ENCODE data around the gene LMAN1L.
"Not testable (repeated sequence)": the region's sequence is repeated elsewhere in the genome, so short reads cannot be mapped to it uniquely, and the experiment has no call there.

Gene LMAN1L

GRCh38 chr15:74781431-74782258, 31.0 kb upstream of the LMAN1L start, which contains the start of gene CSK:
TSS of gene CSK (plus strand) at chr15:74782080. CDS start at chr15:74798298, 16,218 bp downstream.
- in situ Hi-C loops (cut with HindIII; ENCODE audit: low sequenced_read_pairs): no loop called here

- in situ Hi-C loops (cut with HindIII; ENCODE audit: low sequenced_read_pairs): no loop called here
Measured at GRCh38 chr15:74782259-74783071, 30.2 kb upstream of the LMAN1L start.

- in situ Hi-C loops (cut with HindIII; ENCODE audit: low sequenced_read_pairs): no loop called here
Measured at GRCh38 chr15:74783072-74783807, 29.4 kb upstream of the LMAN1L start.

DNA sequence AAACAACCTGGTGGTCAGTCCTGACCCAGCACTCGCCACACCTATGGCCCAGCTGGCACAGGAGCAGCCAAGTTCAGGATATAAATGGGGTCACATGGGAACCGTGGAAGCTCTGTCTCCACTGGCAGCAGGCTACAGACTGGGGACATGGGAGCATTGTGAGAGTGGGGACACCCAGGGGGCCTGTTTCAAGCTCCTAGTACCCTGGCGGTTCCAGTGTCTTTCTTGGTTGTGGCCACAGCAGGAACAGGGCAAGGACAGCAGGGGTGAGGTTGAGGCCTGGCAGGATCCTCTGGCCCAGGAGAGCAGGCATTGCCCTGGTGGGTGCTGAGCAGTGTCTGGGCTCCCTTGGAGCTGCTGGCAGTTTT, 28.8 kb upstream of the LMAN1L start:
- in situ Hi-C loops (cut with HindIII; ENCODE audit: low sequenced_read_pairs): no loop called here

DNA sequence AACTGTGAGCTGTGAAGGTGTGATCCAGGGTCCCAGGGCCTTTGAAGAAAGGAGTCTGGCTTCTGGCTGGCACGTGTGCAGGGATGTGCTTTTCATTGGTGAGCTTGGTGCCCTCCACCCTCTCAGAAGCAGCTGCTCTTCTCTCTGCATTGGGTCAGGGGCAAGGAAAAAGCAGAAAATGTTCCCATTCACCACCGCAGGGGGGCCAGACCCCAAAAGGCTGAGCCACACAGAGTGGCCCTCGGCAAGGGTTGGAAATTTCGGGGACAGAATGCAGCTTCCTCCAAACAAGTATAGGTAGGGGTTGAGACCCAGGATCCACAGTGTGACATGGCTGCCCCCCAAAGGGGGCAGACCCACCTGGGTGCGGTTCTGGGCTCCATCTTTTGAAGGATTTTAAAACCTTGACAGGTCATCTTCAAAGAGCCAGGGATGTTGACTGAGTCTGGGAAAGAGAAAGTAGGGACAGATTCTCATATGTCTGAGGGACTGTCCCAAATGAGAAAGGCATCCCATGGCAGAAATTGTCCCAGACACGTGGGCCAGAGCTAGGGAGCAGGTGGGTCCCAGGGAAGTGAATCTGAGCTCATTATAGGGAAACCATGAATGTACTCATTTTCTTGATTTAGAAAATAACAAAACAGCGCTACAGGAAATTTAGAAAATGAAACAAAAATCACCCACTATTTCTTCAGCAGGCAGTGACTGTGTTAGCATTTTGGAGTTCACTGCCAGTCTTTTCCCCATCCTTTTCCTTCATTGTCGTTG, 28.0 kb upstream of the LMAN1L start:
- in situ Hi-C loops (cut with HindIII; ENCODE audit: low sequenced_read_pairs): no loop called here

DNA sequence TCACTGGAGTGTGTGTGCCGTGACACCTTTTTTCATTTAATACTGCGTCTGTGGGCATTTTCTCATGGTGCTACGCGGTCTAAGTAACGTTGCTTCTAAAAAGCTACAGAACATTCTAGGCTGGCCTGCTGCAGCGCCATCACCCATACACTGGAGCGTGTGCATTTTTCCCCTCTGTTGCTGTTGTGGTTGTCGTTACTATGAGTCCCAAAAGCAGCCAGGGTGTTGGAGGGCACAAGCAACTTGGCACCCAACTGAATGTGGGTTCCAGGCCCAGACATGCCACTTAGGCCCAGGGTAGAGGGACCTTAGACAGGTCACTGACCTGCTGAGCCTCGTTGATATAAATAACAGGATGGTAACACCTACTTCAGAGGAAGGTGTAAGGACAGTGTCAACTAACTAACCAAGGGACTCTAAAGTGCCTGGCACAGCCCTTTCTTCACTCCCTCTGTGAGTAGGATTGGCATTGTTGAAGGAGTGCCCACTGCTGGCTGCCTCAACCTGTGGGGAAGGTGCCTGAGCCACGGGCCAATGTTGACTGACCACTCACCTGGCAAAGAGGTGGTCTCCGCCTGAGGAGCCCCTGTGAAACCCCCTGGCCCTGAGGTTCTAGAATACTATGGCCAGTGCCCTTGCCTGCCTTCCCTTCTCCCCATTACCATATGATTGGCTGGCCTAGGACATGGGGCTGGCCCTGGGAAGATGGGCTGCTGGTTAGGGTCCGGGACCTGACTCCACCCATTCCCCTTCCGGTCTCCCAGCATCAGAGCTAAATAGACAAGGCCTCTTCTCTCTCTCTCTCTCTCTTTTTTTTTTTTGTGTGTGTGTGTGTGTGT, 27.2 kb upstream of the LMAN1L start:
- in situ Hi-C loops (cut with HindIII; ENCODE audit: low sequenced_read_pairs): no loop called here

- in situ Hi-C loops (cut with HindIII; ENCODE audit: low sequenced_read_pairs): not testable (repeated sequence)
Measured at GRCh38 chr15:74786081-74786480, 26.6 kb upstream of the LMAN1L start.

- in situ Hi-C loops (cut with HindIII; ENCODE audit: low sequenced_read_pairs): no loop called here
Measured at GRCh38 chr15:74786551-74787165, 26.0 kb upstream of the LMAN1L start.

GRCh38 chr15:74787251-74788041, 25.2 kb upstream of the LMAN1L start:
- in situ Hi-C loops (cut with HindIII; ENCODE audit: low sequenced_read_pairs): no loop called here

DNA sequence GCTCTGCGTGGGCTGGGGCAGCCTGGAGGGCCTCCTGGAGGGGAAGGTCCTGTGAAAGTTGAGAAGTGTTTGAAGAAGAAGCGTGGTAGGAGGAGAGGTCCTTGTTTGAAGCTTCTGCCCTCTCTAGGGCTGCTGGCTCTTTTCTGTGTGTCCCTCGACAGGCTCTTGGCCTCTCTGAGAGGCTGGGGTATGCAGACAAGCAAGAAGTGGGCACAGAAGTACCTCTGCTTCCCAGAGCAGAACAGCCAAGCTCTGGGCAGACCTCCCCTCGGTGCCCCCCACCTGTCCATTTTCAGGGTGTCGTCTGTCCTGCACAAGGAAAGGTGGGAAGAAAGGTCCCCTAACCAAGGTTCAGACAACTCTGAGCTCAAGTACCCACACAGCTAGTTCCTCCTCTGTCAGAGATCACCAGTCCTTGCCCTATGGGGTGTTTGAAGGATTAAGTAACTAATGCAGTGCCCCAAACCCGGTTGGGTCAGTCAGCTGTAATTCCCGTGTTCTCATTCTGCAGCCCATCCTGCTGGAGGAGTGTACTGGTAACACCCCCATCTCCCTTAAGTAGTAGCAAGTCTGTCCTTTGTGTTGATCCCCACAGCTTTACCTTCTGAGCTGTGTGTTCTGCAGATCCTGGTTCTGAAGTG, 24.5 kb upstream of the LMAN1L start:
- in situ Hi-C loops (cut with HindIII; ENCODE audit: low sequenced_read_pairs): no loop called here

- in situ Hi-C loops (cut with HindIII; ENCODE audit: low sequenced_read_pairs): no loop called here
Measured at GRCh38 chr15:74788683-74789151, 23.9 kb upstream of the LMAN1L start.

GRCh38 chr15:74789171-74789631, 23.4 kb upstream of the LMAN1L start:
- in situ Hi-C loops (cut with HindIII; ENCODE audit: low sequenced_read_pairs): no loop called here

DNA sequence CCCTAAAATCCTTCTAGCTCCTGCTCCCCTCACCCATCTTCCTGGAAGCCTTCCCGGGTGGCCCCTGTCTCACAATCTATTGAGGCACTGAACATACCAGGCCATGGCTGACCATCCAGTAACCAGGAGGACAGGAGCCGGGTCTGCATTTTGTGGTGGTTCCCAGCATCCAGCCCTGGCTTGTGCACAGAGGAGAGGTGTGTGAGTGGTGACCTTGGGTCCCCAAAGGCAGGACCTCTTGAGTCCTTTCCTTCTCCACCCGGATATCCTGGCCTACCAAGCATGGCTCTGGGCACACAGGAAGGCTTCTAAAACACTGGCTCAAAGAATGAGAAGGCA, 22.9 kb upstream of the LMAN1L start:
- in situ Hi-C loops (cut with HindIII; ENCODE audit: low sequenced_read_pairs): no loop called here

DNA sequence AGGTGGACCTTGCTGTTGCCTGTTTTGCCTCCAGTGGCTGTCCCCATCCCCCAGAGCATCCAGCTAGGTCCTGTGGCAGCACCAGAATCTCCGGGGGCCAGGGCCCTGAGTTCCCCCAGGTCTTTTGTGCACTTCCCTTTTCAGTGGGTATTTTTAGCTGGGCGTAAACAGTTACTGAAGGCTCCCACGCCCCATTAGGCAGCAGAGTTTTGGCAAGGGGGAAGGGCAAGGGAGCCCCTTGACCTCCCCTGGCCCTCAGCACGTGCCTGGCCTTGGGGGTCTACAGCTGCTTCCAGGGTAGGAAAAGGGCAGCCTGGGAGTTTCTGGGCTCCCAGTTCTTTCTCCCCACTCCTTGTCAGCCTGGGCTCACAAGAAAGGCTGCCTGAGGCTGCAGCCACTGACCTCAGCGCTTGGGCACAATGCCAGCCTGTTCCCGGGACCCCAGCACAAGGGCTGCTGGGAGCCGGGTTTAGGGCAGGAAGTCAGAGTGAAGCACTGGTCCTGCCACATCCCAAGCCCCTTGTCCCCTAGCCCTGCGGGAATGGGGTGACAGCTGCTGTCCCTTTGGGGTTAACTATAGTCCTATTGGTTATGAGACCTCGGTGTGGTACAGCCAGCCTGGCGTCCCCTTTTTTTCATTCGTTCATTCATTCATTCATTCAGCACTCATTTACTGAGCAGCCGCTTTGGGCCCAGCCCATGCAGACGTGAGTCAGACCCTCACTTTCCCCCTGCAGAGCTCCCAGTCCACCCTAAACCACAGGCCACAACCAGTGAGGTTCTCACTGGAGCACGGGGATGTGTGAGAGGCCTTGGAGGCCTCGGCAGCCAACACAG, 22.3 kb upstream of the LMAN1L start:
- in situ Hi-C loops (cut with HindIII; ENCODE audit: low sequenced_read_pairs): no loop called here

DNA sequence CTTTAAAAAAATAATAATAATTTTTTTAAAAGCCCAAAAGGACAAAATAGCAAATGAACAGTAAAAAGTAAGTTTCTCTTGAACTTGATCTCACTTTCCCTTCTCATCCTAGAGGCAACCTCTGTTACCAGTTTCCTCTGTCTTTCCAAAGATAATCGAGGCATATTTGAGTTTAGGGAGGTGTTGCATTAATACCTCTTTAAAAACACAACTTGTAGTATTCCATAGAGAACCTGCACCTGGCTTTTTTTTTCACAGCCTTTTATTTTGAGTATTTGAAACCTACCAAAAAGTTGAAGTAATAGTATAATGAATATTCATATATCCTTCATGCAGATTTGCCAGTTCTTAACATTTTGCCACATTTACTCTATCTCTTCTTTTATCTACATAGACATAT, 21.6 kb upstream of the LMAN1L start:
- in situ Hi-C loops (cut with HindIII; ENCODE audit: low sequenced_read_pairs): no loop called here

GRCh38 chr15:74791667-74792066, 21.0 kb upstream of the LMAN1L start:
- in situ Hi-C loops (cut with HindIII; ENCODE audit: low sequenced_read_pairs): no loop called here

All from DLD1 (cell line).